Heart right ventricle (tissue), 16 donors: ENCODE results near the gene PRR29. TPM values are rescaled to one million over a fixed set of nuclear protein-coding genes. Genes with fewer than 3 reads are reported as not detected.

ENCODE experiments used
- ATAC-seq, 8 donors: fragments of 200-7000 bp; cut with Tn5 transposase; one replicate each; pipeline ENCODE4 v1.9.1; 2020; ENCODE audit warnings: mild to moderate bottlenecking in 8 of 8, moderate library complexity in 8 of 8, moderate number of reproducible peaks in 1 of 8
- DNase-seq, 2 donors: peaks; one replicate each; pipeline ENCODE4 v3.0.0-alpha.2; 2020
- H3K27ac ChIP-seq, 10 donors: fragments of 200-600 bp; sonication (generic) in 2 of 10; one replicate each; pipeline versions ENCODE4 v1.5.0 to v1.8.0; 2020 to 2022; ENCODE audit warnings: mild to moderate bottlenecking in 3 of 10
- H3K27me3 ChIP-seq, 7 donors: fragments of 200-600 bp; one replicate each; pipeline ENCODE4 v1.8.0; 2021 to 2022; ENCODE audit warnings: mild to moderate bottlenecking in 2 of 7
- H3K36me3 ChIP-seq, 9 donors: fragments of 200-600 bp; sonication (generic) in 1 of 9; one replicate each; pipeline versions ENCODE4 v1.5.0 to v1.8.0; 2020 to 2022; ENCODE audit warnings: mild to moderate bottlenecking in 2 of 9
- H3K4me1 ChIP-seq, 9 donors: fragments of 200-600 bp; sonication (generic) in 1 of 9; one replicate each; pipeline versions ENCODE4 v1.5.0 to v1.8.0; 2020 to 2022; ENCODE audit warnings: mild to moderate bottlenecking in 4 of 9
- H3K4me3 ChIP-seq, 10 donors: fragments of 200-600 bp; sonication (generic) in 2 of 10; one replicate each; pipeline versions ENCODE4 v1.5.0 to v1.8.0; 2020 to 2022; ENCODE audit warnings: mild to moderate bottlenecking in 7 of 10, moderate library complexity in 2 of 10
- H3K9me3 ChIP-seq, 11 donors: fragments of 200-600 bp in 10 of 11; sonication (generic) in 2 of 11; one replicate each; pipeline versions ENCODE4 v1.5.0 to v1.8.0; 2013 to 2022; ENCODE audit warnings: mild to moderate bottlenecking in 2 of 11, control low read depth in 1 of 11, moderate library complexity in 1 of 11
- CTCF ChIP-seq, 9 donors: fragments of 200-600 bp; sonication (generic) in 2 of 9; IDR thresholded peaks; one replicate each; pipeline versions ENCODE4 v1.5.0 to v1.8.0; 2021 to 2022; ENCODE audit warnings: antibody characterized with exemption in 9 of 9, mild to moderate bottlenecking in 5 of 9, moderate library complexity in 1 of 9
- WGBS, 2 donors: extraction: QIAGEN DNeasy Blood & Tissue Kit; methylation state at CpG; one replicate each; pipeline ENCODE4 v1.1.7; 2013; ENCODE audit warnings: inconsistent platforms in 1 of 2; 5-methylcytosine and 5-hydroxymethylcytosine counted together
- intact Hi-C, 10 donors: fragments of 100-400 bp; cut with DNase I; formaldehyde crosslinking; loops; one replicate each; pipeline versions ENCODE4 v1.11.1 to v1.14.2; 2022
- polyA plus RNA-seq, 2 donors: library from polyadenylated mRNA; stranded (reverse); fragments of 200-250 nt; gene quantifications; one replicate each; pipeline ENCODE4 v1.2.3, GENCODE V29; 2013
- total RNA-seq, 10 donors: library from RNA; stranded (reverse); fragmentation: NEBNext Ultra II Directional in 3 of 10; extraction: Animal tissue kit (Norgen Biotek cat#: 25700) in 3 of 10; gene quantifications; one replicate each; pipeline versions ENCODE4 v1.2.1 to v1.2.4, GENCODE V29; 2021 to 2023
- donor health status: Arrhythmogenic right ventricular cardiomyopathy.
- donor health status: ischemic (EF 13 %, LVEDD 7.1; RV severe dilation, severe dysfunction).
- donor health status: healthy with polysubstance abuse.
- donor health status: DM: no; HTN: yes; CAD: no.
- donor health status: DM: no; HTN: no; CAD: no.
- donor health status: ischemic (EF 25% LVEDD 6.9; RV normal size, moderate dysfunction).
- donor health status: ischemic (EF 25% LVEDD 5.7; RV mildly dilated, moderate dysfunction).
- donor health status: healthy.
- donor health status: DM: yes; HTN: yes; CAD: no.
- donor health status: Ischemic cardiomyopathy.
- donor health status: ischemic (EF 35%, LVEDD 5.7; RV mildly dilated, moderate dysfunction).
- donor health status: nonischemic (EF 11% LVEDD 7.7; RV severe dilation, severe dysfunction).
- donor health status: DM: yes; HTN: yes; CAD: no.
- donor health status: PGD.
- donor health status: ischemic (EF 29% LVEDD 5.4; RV normal size, mild dysfunction).
- donor health status: nonischemic (EF 23%, LVEDD 6.1; RV moderate dilation, normal function).

PRR29 gene
- total and polyA plus RNA-seq, 12 donors: 0.21 to 0.66 (median 0.31) TPM; not detected in 4

- Histone ChIP-seq H3K27ac (no peak overlapping the region), H3K36me3 (no peaks in the 10 kb centered on the region), H3K4me1 (peaks cover 0 to 54% (median 22%) of the 10 kb centered on the region in 9 donors), H3K27me3 (no peaks in the 10 kb centered on the region), H3K4me3 (no peak overlapping the region), H3K9me3 (no peaks in the 10 kb centered on the region)
- ATAC-seq: peak in 3 of 8 donors; percentile 9 to 35 (median 10)
- WGBS, 2 donors: 86% methylated on average over 12 of the region's 12 CpGs
- no peak for DNase-seq
- intact Hi-C loops: no loop called here
- no peak for TF ChIP-seq CTCF (IDR thresholded peaks at IDR 0.05)
These were observed 24.1 kb upstream of the PRR29 start for GRCh38 chr17:63973930-63974593.

DNA sequence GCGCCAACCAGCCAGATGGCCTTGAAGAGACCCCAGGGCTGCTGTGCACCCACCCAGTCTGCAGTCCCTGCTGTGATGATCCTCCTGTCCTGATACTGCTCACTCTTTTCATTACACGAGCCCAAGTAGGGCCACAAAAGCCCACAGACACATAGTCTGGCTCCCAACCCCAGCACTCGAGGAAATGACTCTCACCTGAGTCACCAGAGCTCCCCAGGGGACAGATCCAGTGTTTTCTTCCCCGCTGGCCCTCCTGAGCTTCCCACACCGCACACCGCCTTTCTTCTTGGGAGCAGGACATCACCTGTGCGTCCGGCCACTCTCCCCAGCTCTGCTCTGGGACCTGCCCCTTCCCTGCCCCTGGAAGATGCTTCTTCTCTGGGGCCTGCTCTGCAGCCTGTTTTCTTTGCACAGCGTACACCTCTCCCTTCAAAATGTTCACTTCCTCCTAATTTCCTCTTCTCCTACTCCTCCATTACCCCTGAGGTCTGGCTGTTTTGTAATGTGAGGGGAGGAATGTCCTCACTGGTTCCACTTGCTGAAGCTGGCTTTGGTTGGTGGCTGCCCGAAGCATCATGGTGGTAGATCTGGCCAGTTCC, 23.5 kb upstream of the PRR29 start:
- no peak for TF ChIP-seq CTCF (IDR thresholded peaks at IDR 0.05)
- ATAC-seq (peak in 6 of 8 donors; percentile 11 to 57 (median 33)), DNase-seq (no peak)
- Histone ChIP-seq H3K4me3 (no peak overlapping the region), H3K36me3 (no peaks in the 10 kb centered on the region), H3K27ac (peak overlapping the region in 1 of 10 donors; percentile 10), H3K27me3 (no peaks in the 10 kb centered on the region), H3K4me1 (peaks cover 0 to 54% (median 22%) of the 10 kb centered on the region in 9 donors), H3K9me3 (no peaks in the 10 kb centered on the region)
- WGBS, 2 donors: 68 to 71% methylated on average over 10 of the region's 10 CpGs
- intact Hi-C loops: no loop called here

GRCh38 chr17:63975541-63976092, 22.5 kb upstream of the PRR29 start:
- DNase-seq (no peak), ATAC-seq (no peak)
- Histone ChIP-seq H3K27ac (no peak overlapping the region), H3K4me3 (no peak overlapping the region), H3K4me1 (peaks cover 0 to 60% (median 27%) of the 10 kb centered on the region in 9 donors), H3K9me3 (no peaks in the 10 kb centered on the region), H3K36me3 (no peaks in the 10 kb centered on the region), H3K27me3 (no peaks in the 10 kb centered on the region)
- TF ChIP-seq CTCF (IDR thresholded peaks at IDR 0.05): no peak
- intact Hi-C loops: no loop called here
- 82 to 92% methylated on average over 2 of the region's 2 CpGs for WGBS, 2 donors

GRCh38 chr17:63976702-63977101, 21.4 kb upstream of the PRR29 start:
- Histone ChIP-seq H3K4me3 (no peak overlapping the region), H3K27ac (peak overlapping the region in 1 of 10 donors; percentile 3), H3K9me3 (peaks cover 0 to 4% (median 1%) of the 10 kb centered on the region in 11 donors), H3K36me3 (no peaks in the 10 kb centered on the region), H3K4me1 (peaks cover 2 to 71% (median 36%) of the 10 kb centered on the region in 9 donors), H3K27me3 (no peaks in the 10 kb centered on the region)
- no peak for TF ChIP-seq CTCF (IDR thresholded peaks at IDR 0.05)
- WGBS, 2 donors: 58 to 63% methylated on average over 3 of the region's 3 CpGs
- intact Hi-C loops: no loop called here
- ATAC-seq: no peak
- DNase-seq: no peak
